GM12892 (cell line): ENCODE results near the gene LYPD8.

ENCODE experiments used
- POLR2A ChIP-seq: IDR thresholded peaks from 2 replicates; pipeline ENCODE4 v1.6.1; 2011; ENCODE audit warnings: low read depth, low read length, control low read depth
- POLR2AphosphoS5 ChIP-seq: IDR thresholded peaks from 2 replicates; pipeline ENCODE4 v1.6.1; 2011; ENCODE audit warnings: low read depth, low read length, control low read depth

- no peak for TF ChIP-seq POLR2A
- no peak for TF ChIP-seq POLR2AphosphoS5
Observed at GRCh38 chr1:248696774-248697173, 58.8 kb downstream of the LYPD8 start.
